Peyer's patch (tissue), 4 donors: Measurements from ENCODE around the gene MYO15A. TPM values are rescaled to one million over a fixed set of nuclear protein-coding genes. Genes with fewer than 3 reads are reported as not detected.

Experiments used
- DNase-seq, 3 donors: peaks; one replicate each; pipeline ENCODE4 v3.0.0-alpha.2; 2017 to 2019
- H3K27ac ChIP-seq, 4 donors: fragments of 200-600 bp; sonication (generic); one replicate each; pipeline ENCODE4 v1.5.1; 2016 to 2019
- H3K27me3 ChIP-seq, 2 donors: fragments of 200-600 bp; sonication (generic); one replicate each; pipeline ENCODE4 v1.5.1; 2019
- H3K36me3 ChIP-seq, 3 donors: fragments of 200-600 bp; sonication (generic); one replicate each; pipeline ENCODE4 v1.5.1; 2016 to 2019
- H3K4me1 ChIP-seq, 4 donors: fragments of 200-600 bp; sonication (generic); one replicate each; pipeline ENCODE4 v1.5.1; 2016 to 2019
- H3K4me3 ChIP-seq, 4 donors: fragments of 200-600 bp; sonication (generic); 1 replicate in 3 of 4; 2 replicates in 1 of 4; pipeline ENCODE4 v1.5.1; 2016 to 2019; ENCODE audit warnings: mild to moderate bottlenecking in 1 of 4
- H3K9me3 ChIP-seq, 4 donors: fragments of 200-600 bp; sonication (generic); one replicate each; pipeline ENCODE4 v1.5.1; 2016 to 2019; ENCODE audit warnings: mild to moderate bottlenecking in 1 of 4
- POLR2A ChIP-seq, 2 donors: fragments of 450-650 bp; IDR thresholded peaks; one replicate each; pipeline ENCODE4 v1.5.1; 2017; ENCODE audit warnings: antibody characterized with exemption in 2 of 2, mild to moderate bottlenecking in 2 of 2, moderate library complexity in 2 of 2
- total RNA-seq, 4 donors: library from RNA; depleted of rRNA; stranded (reverse); fragments of >200 nt; gene quantifications; one replicate each; pipeline ENCODE4 v1.1.0, GENCODE V29; 2016
- TF ChIP-seq, protein P1 (sequence below), 6 experiments: fragments of 450-650 bp in 4 of 6; fragments of 200-600 bp in 2 of 6; sonication (generic) in 1 of 6; IDR thresholded peaks; one replicate each; pipeline ENCODE4 v1.5.1; 2017 to 2019; ENCODE audit warnings: antibody characterized with exemption in 6 of 6, mild to moderate bottlenecking in 3 of 6, moderate library complexity in 1 of 6

Gene MYO15A
- total RNA-seq, 4 donors from 2014 or later: 3.6 to 5.0 (median 3.8) TPM; not detected in 1

DNA sequence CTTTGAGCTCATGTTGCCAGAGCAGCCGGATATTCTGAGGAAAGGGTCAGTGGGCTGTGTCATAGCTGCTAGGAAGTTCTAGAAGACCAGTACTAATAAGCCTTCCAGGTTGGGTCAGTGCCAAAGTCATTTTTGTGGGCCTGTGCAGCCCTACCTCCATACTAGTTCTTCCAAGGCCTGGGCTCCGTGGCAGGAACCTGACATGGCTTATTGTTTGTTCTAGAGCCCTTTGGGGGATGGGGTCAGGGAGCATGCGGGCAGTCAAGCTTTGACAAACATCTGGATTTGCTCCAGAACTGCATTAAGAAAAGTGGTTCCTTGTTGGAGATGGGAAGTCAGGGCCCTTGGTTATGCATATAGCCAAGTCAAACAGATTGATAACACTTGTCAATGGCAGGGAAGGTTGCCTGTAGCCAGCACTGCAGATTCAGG is 82.7 kb downstream of the MYO15A start:
- H3K27ac ChIP-seq: peak overlapping the region in 1 of 4 donors; percentile 25
- no peaks in the 10 kb centered on the region for H3K27me3 ChIP-seq
- DNase-seq: no peak
- TF ChIP-seq, protein P1, sequence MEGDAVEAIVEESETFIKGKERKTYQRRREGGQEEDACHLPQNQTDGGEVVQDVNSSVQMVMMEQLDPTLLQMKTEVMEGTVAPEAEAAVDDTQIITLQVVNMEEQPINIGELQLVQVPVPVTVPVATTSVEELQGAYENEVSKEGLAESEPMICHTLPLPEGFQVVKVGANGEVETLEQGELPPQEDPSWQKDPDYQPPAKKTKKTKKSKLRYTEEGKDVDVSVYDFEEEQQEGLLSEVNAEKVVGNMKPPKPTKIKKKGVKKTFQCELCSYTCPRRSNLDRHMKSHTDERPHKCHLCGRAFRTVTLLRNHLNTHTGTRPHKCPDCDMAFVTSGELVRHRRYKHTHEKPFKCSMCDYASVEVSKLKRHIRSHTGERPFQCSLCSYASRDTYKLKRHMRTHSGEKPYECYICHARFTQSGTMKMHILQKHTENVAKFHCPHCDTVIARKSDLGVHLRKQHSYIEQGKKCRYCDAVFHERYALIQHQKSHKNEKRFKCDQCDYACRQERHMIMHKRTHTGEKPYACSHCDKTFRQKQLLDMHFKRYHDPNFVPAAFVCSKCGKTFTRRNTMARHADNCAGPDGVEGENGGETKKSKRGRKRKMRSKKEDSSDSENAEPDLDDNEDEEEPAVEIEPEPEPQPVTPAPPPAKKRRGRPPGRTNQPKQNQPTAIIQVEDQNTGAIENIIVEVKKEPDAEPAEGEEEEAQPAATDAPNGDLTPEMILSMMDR (IDR thresholded peaks at IDR 0.05): no peak
- no peak for TF ChIP-seq POLR2A (IDR thresholded peaks at IDR 0.05)
- peaks cover 0 to 61% (median 23%) of the 10 kb centered on the region in 4 donors for H3K4me1 ChIP-seq
- H3K9me3 ChIP-seq: no peaks in the 10 kb centered on the region
- no peak overlapping the region for H3K4me3 ChIP-seq
- H3K36me3 ChIP-seq: peaks cover 0 to 37% (median 0%) of the 10 kb centered on the region in 3 donors

DNA sequence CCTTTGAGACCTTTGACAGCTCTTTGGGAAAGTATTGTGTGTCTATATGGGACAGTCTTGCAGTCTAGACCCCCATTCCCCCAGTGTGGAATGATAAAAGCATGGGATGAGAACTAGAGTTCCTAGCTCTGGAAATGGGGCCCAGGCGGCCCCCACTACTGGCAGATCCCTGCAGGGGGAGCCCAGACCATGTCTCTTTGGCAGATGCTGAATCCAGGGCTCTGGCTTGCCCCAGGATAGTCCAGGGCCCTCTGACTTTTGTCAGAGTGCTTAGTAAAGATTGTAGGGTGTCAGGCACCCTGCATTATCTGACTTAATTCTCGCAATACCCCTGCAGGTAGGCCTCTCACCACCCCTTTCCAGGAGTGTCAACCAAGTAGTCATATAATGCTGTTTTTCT is 83.4 kb downstream of the MYO15A start:
- TF ChIP-seq POLR2A (IDR thresholded peaks at IDR 0.05): no peak
- TF ChIP-seq, protein P1 (IDR thresholded peaks at IDR 0.05): no peak
- Histone ChIP-seq H3K4me1 (peaks cover 0 to 53% (median 20%) of the 10 kb centered on the region in 4 donors), H3K4me3 (no peak overlapping the region), H3K9me3 (no peaks in the 10 kb centered on the region), H3K27me3 (no peaks in the 10 kb centered on the region), H3K27ac (no peak overlapping the region), H3K36me3 (peaks cover 0 to 44% (median 0%) of the 10 kb centered on the region in 3 donors)
- no peak for DNase-seq

DNA sequence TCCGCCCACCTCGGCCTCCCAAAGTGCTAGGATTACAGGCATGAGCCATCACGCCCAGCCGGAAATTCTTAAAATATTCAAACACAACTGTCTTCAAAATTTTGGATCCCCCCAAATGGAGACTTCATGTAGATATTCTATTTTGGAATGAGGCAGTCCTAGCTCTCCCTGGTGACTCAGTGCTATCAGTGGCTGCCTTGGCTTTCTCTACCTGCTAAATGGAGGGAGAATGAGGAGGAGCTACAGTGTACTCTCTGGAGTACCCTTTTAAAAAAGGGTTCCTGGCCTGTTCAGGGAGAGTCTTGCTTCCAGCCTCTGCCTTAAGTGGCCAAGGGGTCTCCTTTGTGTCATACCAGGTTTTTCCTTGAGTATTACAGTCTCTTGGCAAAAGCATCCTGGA is 85.8 kb downstream of the MYO15A start:
- Histone ChIP-seq H3K27ac (no peak overlapping the region), H3K27me3 (no peaks in the 10 kb centered on the region), H3K4me3 (no peak overlapping the region), H3K36me3 (peaks cover 0 to 63% (median 0%) of the 10 kb centered on the region in 3 donors), H3K4me1 (peaks cover 0 to 44% (median 7%) of the 10 kb centered on the region in 4 donors), H3K9me3 (no peaks in the 10 kb centered on the region)
- DNase-seq: no peak
- TF ChIP-seq, protein P1 (IDR thresholded peaks at IDR 0.05): no peak
- no peak for TF ChIP-seq POLR2A (IDR thresholded peaks at IDR 0.05)

DNA sequence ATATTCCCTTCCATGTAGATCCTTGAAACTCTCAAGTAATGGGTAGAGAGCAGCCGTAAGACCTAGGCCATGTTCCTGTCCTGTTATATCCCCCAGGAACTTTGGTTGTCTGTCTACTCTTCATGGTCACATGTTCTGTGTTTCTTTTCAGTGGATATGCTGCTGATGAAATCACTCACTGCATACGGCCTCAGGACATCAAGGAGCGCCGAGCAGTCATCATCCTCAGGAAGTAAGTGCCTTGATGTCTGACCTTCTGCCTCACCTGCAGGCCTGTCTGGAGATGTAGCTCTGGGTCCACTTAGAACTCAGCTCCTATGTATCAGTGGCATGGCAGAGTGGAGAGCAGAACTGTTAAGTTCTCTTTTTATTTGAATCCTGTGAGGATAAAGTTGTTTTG is 86.2 kb downstream of the MYO15A start:
- no peak for DNase-seq
- Histone ChIP-seq H3K27ac (no peak overlapping the region), H3K9me3 (no peaks in the 10 kb centered on the region), H3K4me3 (no peak overlapping the region), H3K4me1 (peaks cover 0 to 40% (median 7%) of the 10 kb centered on the region in 4 donors), H3K27me3 (no peaks in the 10 kb centered on the region), H3K36me3 (peaks cover 0 to 66% (median 0%) of the 10 kb centered on the region in 3 donors)
- no peak for TF ChIP-seq POLR2A (IDR thresholded peaks at IDR 0.05)

DNA sequence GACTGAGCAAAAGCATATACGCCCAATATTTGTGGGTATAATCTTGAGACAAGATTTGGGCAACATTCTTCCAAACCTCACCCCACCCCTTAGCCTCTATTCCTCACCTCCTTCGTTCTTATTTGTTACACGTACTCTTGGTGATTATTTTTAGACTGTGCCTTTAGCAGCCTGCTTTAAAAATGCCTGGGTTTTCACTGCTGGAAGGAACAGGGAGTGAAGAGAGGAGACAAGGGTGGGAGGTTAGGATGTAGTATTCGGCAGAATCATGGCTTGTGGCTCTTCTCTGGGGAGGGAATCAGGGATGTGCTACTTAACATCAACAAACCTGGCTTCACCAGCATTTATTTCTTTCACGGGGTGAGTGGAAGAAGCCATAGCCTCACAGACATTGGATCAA is 86.7 kb downstream of the MYO15A start:
- Histone ChIP-seq H3K4me1 (peaks cover 0 to 35% (median 7%) of the 10 kb centered on the region in 4 donors), H3K9me3 (no peaks in the 10 kb centered on the region), H3K4me3 (no peak overlapping the region), H3K27me3 (no peaks in the 10 kb centered on the region), H3K36me3 (peaks cover 0 to 68% (median 0%) of the 10 kb centered on the region in 3 donors), H3K27ac (no peak overlapping the region)
- no peak for DNase-seq
- TF ChIP-seq, protein P1 (IDR thresholded peaks at IDR 0.05): no peak
- TF ChIP-seq POLR2A (IDR thresholded peaks at IDR 0.05): no peak

DNA sequence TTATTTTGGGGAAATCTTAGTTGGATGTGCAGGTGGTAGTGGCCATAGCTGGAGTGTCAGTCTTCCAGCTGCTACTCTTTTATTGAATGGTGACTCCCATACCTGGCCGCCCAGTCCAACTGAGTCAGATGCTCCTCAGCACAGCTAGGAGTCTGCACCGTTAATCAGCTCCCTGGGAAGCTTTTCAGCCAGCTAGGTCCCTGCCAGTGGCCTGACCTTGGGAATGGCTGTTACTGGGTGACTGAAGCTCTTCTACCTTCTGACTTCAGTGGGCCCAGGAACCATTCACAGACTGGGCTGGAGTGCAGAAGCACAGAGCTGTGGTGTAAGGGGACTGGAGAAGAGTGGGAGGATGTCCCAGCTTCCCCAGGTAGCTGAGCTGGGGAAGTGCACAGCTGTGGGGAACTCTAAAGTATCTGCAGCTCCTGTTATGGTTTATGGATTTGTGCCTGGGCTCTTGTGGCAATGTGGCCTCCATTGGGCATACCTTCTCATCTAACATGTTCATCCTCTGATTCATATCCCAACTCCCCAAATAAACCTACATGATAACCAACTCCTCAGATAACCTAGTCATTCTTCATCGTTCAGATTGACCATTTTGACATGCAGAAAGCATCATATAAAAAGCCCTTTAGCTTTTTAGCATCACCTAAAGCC is 89.1 kb downstream of the MYO15A start:
- peaks cover 0 to 15% (median 0%) of the 10 kb centered on the region in 4 donors for H3K4me1 ChIP-seq
- DNase-seq: no peak
- H3K9me3 ChIP-seq: no peaks in the 10 kb centered on the region
- no peaks in the 10 kb centered on the region for H3K27me3 ChIP-seq
- TF ChIP-seq POLR2A (IDR thresholded peaks at IDR 0.05): no peak
- TF ChIP-seq, protein P1 (IDR thresholded peaks at IDR 0.05): no peak
- H3K36me3 ChIP-seq: peaks cover 0 to 68% (median 0%) of the 10 kb centered on the region in 3 donors
- no peak overlapping the region for H3K4me3 ChIP-seq
- no peak overlapping the region for H3K27ac ChIP-seq
